ELR (cell line): ENCODE results near the gene GMPPA.
A peak's percentile ranks its signal among the peaks of the same experiment; 100 is the strongest.

ENCODE experiments used
- DNase-seq: peaks from one replicate; pipeline ENCODE4 v3.0.0-alpha.2; 2015; ENCODE audit warnings: low read depth

Gene GMPPA

GRCh38 chr2:219540784-219541504 lies 42.3 kb downstream of the GMPPA start:
- no peak for DNase-seq

GRCh38 chr2:219541611-219542180 lies 43.0 kb downstream of the GMPPA start:
- peak; percentile 40 for DNase-seq

GRCh38 chr2:219542931-219543595 lies 44.4 kb downstream of the GMPPA start:
- peak; percentile 59 for DNase-seq

- DNase-seq = peak; percentile 97
These were observed 45.1 kb downstream of the GMPPA start, which contains the start of the genes CHPF and TMEM198 for GRCh38 chr2:219543596-219544358. Gene CHPF, minus strand, starts transcription at chr2:219543809. Its CDS starts 271 bp downstream, at chr2:219543538. Gene TMEM198, plus strand, starts transcription at chr2:219544028. Its CDS starts 700 bp downstream, at chr2:219544728.

GRCh38 chr2:219544567-219544966 lies 45.9 kb downstream of the GMPPA start:
- no peak for DNase-seq

GRCh38 chr2:219545295-219545942 lies 46.7 kb downstream of the GMPPA start:
- no peak for DNase-seq

- no peak for DNase-seq
These were observed 47.3 kb downstream of the GMPPA start for GRCh38 chr2:219545943-219546352.

GRCh38 chr2:219547621-219548020 lies 48.9 kb downstream of the GMPPA start:
- no peak for DNase-seq

GRCh38 chr2:219548990-219549389 lies 50.3 kb downstream of the GMPPA start:
- DNase-seq = no peak

GRCh38 chr2:219549619-219550018 lies 50.9 kb downstream of the GMPPA start:
- no peak for DNase-seq

- DNase-seq = peak; percentile 69
These were observed 53.0 kb downstream of the GMPPA start for GRCh38 chr2:219551441-219552381.

- peak; percentile 87 for DNase-seq
These were observed 53.9 kb downstream of the GMPPA start for GRCh38 chr2:219552382-219553167.

- DNase-seq = no peak
These were observed 54.4 kb downstream of the GMPPA start for GRCh38 chr2:219553168-219553417.

GRCh38 chr2:219553463-219553963 lies 54.8 kb downstream of the GMPPA start:
- DNase-seq = no peak

GRCh38 chr2:219554350-219554749 lies 55.7 kb downstream of the GMPPA start:
- DNase-seq = no peak

GRCh38 chr2:219555956-219556355 lies 57.3 kb downstream of the GMPPA start:
- no peak for DNase-seq

- no peak for DNase-seq
These were observed 57.7 kb downstream of the GMPPA start for GRCh38 chr2:219556413-219556812.
